Non-pigmented ciliary epithelial cell (primary cell): ENCODE measurements around the gene DFFB.

Source experiments
- DNase-seq: peaks from one replicate; pipeline ENCODE4 v3.0.0-alpha.2; 2010; ENCODE audit warnings: low read depth

The DFFB gene

DNA sequence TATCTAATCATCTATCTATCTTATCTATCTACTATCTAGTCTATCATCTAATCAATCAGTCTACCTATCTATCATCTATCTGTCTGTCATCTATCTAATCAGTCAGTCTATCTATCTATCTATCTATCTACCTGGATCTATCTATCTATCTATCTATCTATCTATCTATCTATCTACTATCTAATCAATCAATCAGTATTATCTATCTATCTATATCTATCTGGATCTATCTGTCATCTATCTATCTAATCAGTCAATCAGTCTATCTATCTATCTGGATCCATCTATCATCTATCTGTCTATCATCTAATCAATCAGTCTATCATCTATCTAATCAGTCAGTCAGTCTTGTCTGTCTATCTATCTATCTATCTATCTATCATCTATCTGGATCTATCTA lies 69.7 kb downstream of the DFFB start:
- no peak for DNase-seq

DNA sequence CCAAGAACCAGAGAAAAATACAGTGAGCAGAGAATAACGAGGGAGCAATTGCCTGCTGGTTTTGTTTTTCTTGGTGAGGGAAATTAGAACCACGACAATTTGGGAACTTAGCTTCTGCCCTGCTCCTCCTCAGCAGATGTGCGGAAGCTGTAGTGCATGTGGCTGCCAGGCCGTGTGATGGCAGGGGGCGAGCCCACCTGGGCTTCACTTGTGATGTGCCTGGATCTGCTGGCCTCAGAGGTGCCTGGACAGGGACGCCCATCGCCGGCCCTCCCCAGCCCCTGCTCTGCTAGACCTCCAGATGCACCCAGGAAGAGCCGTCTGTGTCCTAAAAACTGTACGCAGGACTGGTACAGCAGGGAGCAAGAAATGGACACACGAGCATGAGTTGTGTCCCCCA lies 71.3 kb downstream of the DFFB start:
- no peak for DNase-seq

DNA sequence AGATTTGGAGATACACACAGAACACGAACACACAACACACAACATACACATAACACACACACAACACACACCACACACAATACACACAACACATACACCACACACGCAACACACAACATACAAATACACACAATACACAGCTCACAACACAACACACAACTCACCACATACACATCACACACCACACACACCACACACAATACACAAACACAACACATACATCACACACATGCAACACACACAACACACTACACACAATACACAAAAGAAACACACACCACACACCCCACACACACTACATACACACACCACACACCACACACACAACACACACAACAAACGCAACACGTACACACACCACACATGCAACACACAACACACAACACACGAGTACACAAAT lies 71.8 kb downstream of the DFFB start:
- no peak for DNase-seq

DNA sequence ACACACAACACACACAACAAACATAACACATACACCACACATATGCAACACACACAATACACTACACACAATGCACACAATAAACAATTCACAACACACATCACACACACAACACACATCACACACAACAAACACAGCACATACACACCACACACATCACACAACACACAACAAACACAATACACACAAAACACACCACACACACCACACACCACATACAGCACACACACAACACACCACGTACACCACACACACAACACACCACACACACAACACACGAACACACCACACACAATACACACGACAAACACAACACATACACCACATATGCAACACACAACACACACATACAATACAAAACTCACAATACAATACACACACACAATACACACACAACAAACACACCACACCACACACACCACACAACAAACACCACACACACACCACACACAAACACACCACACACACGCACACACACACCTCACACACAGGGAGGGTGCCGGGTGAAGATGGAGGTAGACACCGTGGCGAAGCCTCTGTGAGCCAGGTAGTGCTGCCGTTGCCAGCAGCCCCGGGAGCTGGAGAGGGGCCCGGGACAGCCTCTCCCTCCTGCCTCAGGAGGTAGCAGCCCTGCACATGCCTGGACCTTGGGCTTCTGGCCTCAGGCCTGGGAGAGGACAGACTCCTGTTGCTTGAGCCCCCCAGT lies 73.2 kb downstream of the DFFB start:
- no peak for DNase-seq

DNA sequence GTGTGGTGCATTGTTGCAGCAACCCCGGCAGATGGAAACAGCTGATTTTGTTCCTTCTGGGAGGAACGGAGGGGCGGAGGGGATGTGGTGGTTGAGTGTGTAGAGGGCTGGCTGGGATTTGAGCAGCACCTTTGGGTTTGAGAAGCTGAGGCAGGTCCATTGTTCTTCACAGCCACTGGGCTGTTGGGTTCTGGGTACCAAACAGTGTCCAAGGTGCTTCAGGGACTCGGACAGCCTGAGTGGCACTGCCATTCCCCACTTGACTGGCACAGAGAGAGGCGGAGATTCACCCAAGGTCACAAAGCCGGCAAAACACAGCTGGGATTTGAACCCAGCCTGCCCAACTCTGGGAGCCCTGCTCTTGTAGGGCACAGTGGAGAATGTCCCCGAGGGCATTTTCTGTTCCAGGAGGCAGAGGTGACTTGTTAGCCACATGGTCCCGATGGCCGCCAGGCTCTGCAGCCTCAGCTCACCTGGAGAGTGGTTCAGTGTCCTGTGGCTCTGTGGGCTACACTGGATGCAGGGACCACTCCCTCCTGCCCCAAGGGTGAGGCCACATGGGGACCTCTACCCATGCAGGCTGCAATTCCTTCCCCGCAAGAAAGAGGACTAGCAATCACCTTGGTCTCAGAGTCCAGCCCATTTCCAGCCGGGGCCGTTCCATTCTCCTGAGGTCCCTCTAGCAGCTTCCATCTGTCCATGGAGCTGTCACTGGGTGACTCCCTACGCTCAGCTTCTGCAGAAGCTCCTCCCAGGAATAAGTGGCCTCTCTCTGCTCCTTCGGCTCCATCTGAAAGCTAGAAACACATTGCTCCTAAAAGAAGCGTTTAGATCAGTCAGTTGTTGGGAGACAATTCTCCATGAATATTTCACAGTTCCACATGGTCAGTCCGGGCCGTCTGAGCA lies 74.0 kb downstream of the DFFB start:
- no peak for DNase-seq

DNA sequence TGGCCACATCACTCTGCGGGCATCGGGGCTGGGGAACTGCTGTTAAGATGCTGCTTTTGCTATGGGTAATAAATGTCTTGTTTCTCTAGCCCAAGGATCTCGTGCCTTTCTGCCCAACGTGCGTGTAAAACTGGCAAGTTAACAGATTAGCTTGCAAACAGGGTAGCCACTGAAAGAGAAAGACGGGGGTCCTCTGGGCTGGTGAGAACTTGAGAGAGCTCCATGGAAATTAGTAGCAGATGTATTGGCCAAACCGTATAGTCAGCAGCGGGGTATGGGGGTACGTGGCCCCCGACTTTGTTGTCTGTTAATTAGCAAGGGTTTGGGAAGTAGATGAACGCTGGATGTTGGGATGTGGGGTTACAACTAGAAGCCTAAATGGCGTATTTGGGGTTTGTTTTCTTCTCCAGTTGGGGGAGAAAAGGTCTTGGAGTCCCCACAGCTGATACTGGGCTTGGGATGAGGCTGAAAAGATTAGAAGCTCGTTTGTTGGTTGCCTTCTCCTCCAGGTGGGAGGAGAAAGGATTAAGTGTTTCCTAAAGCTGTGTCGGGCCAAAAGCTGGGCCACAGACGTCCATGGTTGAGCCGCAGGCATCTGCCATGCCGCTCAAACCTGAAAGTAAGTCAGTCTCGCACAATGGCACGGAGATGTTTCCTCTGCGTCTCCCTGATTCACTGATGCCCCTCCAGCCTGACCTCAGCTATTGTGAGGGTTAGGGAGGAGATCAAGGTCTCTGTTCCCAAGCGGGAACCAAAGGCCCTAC lies 75.1 kb downstream of the DFFB start:
- no peak for DNase-seq
